ENCODE results near the gene ZNF831.

- TF ChIP-seq RELA (CRISPR knock-in tag; IDR thresholded peaks at IDR 0.05; ENCODE audit: borderline replicate concordance) (no peak), SMAD3 (CRISPR knock-in tag; IDR thresholded peaks at IDR 0.05; ENCODE audit: borderline replicate concordance) (no peak), USF1 (CRISPR knock-in tag; IDR thresholded peaks at IDR 0.05) (no peak), HMGXB4 (CRISPR knock-in tag; IDR thresholded peaks at IDR 0.05) (no peak), CTCF (IDR thresholded peaks at IDR 0.05) (no peak), CREM (CRISPR knock-in tag; IDR thresholded peaks at IDR 0.05) (no peak), ZSCAN18 (CRISPR knock-in tag; IDR thresholded peaks at IDR 0.05) (no peak)
Measured at GRCh38 chr20:59220161-59220560, 56.5 kb downstream of the ZNF831 start.

Measured in WTC11 (cell line).